Measurements from ENCODE around the gene VPS37B.
"Not testable (repeated sequence)": the region's sequence is repeated elsewhere in the genome, so short reads cannot be mapped to it uniquely, and the experiment has no call there.

The VPS37B gene

GRCh38 chr12:122921917-122922316 lies 26.0 kb upstream of the VPS37B start:
- no peak for DNase-seq (ENCODE audit: low spot score)
- TF ChIP-seq CTCF (IDR thresholded peaks at IDR 0.05; ENCODE audit: extremely low read depth, missing control alignments), result no peak

GRCh38 chr12:122920687-122921086 lies 24.8 kb upstream of the VPS37B start:
- no peak for TF ChIP-seq CTCF (IDR thresholded peaks at IDR 0.05; ENCODE audit: extremely low read depth, missing control alignments)
- DNase-seq (ENCODE audit: low spot score), result no peak

- TF ChIP-seq CTCF (IDR thresholded peaks at IDR 0.05; ENCODE audit: extremely low read depth, missing control alignments), result no peak
- DNase-seq (ENCODE audit: low spot score), result no peak
Observed at GRCh38 chr12:122918827-122919226, 22.9 kb upstream of the VPS37B start.

- no peak for TF ChIP-seq CTCF (IDR thresholded peaks at IDR 0.05; ENCODE audit: extremely low read depth, missing control alignments)
- no peak for DNase-seq (ENCODE audit: low spot score)
Observed at GRCh38 chr12:122917507-122918121, 21.7 kb upstream of the VPS37B start.

GRCh38 chr12:122909442-122910288 lies 13.7 kb upstream of the VPS37B start:
- no peak for TF ChIP-seq CTCF (IDR thresholded peaks at IDR 0.05; ENCODE audit: extremely low read depth, missing control alignments)
- DNase-seq (ENCODE audit: low spot score), result no peak

- no peak for DNase-seq (ENCODE audit: low spot score)
- TF ChIP-seq CTCF (IDR thresholded peaks at IDR 0.05; ENCODE audit: extremely low read depth, missing control alignments), result no peak
Observed at GRCh38 chr12:122908915-122909314, 13.0 kb upstream of the VPS37B start.

- not testable (repeated sequence) for DNase-seq (ENCODE audit: low spot score)
Observed at GRCh38 chr12:122905258-122905657, 9.3 kb upstream of the VPS37B start.

- no peak for TF ChIP-seq CTCF (IDR thresholded peaks at IDR 0.05; ENCODE audit: extremely low read depth, missing control alignments)
- no peak for DNase-seq (ENCODE audit: low spot score)
Observed at GRCh38 chr12:122903693-122904034, 7.7 kb upstream of the VPS37B start.
